ENCODE measurements around the gene CDH4. TPM values are rescaled to one million over a fixed set of nuclear protein-coding genes. Genes with fewer than 3 reads are reported as not detected.

Gene CDH4
- total and polyA plus RNA-seq, 2 donors (not counting 1 experiment from before 2014, with no cell fraction given): not detected

- Mint-ChIP-seq H3K4me1 (no peaks in the 10 kb centered on the region), H3K9me3 (ENCODE audit: insufficient read depth) (no peaks in the 10 kb centered on the region), H3K4me3 (no peak overlapping the region), H3K27ac (no peak overlapping the region), H3K27me3 (no peaks in the 10 kb centered on the region)
- Histone ChIP-seq H3K9me3 (ENCODE audit: control extremely low read depth in 1 of 3, control insufficient read depth in 2 of 3, insufficient read depth in 1 of 3, low read length in 2 of 3) (peaks cover 0 to 31% (median 0%) of the 10 kb centered on the region in 3 donors), H3K27ac (ENCODE audit: low read length in 2 of 2) (no peak overlapping the region), H3K79me2 (ENCODE audit: control insufficient read depth, insufficient read depth, low read length) (no peaks in the 10 kb centered on the region), H3K4me2 (replicated peaks; ENCODE audit: low read depth, low read length, poor library complexity, severe bottlenecking) (no peak overlapping the region), H4K20me1 (ENCODE audit: control insufficient read depth, insufficient read depth, low read length, poor library complexity, severe bottlenecking) (no peaks in the 10 kb centered on the region), H3K36me3 (replicated peaks in 1 of 2; ENCODE audit: control extremely low read depth in 1 of 2, control insufficient read depth in 1 of 2, extremely low read depth in 1 of 2, insufficient read depth in 2 of 2, low read length in 1 of 2) (no peaks in the 10 kb centered on the region), H3K27me3 (replicated peaks in 1 of 4; ENCODE audit: control extremely low read depth in 1 of 4, control insufficient read depth in 3 of 4, insufficient read depth in 4 of 4, low read length in 3 of 4) (no peaks in the 10 kb centered on the region), H3K4me1 (ENCODE audit: control insufficient read depth in 2 of 2, insufficient read depth in 2 of 2, low read length in 2 of 2) (no peaks in the 10 kb centered on the region), H3K9ac (ENCODE audit: low read length) (no peak overlapping the region), H3K4me3 (ENCODE audit: control extremely low read depth in 1 of 5, extremely low read depth in 1 of 5, insufficient read depth in 1 of 5, low read depth in 2 of 5, low read length in 4 of 5) (no peak overlapping the region), H2AFZ (ENCODE audit: insufficient read depth, low read depth, low read length, poor library complexity, severe bottlenecking) (no peak overlapping the region)
- DNase-seq: no peak
- CTCF ChIA-PET: no interaction called here
- WGBS (ENCODE audit: insufficient coverage): 95% methylated on average over 7 of the region's 10 CpGs
- ATAC-seq (ENCODE audit: low read depth): no peak
- POLR2A ChIA-PET: no interaction called here
- intact Hi-C loops (cut with micrococcal nuclease): no loop called here
- TF ChIP-seq CTCF (IDR thresholded peaks at IDR 0.05) (no peak), EZH2 (IDR thresholded peaks at IDR 0.05; ENCODE audit: borderline replicate concordance, insufficient read depth, low read depth, low read length, poor library complexity, severe bottlenecking) (no peak)
Measured at GRCh38 chr20:61652146-61652545, 400.1 kb downstream of the CDH4 start.

- CTCF ChIA-PET: no interaction called here
- Mint-ChIP-seq H3K4me3 (no peak overlapping the region), H3K27me3 (no peaks in the 10 kb centered on the region), H3K27ac (no peak overlapping the region), H3K9me3 (ENCODE audit: insufficient read depth) (no peaks in the 10 kb centered on the region), H3K4me1 (no peaks in the 10 kb centered on the region)
- no peak overlapping the region for H3K27ac ChIP-seq (ENCODE audit: low read length in 2 of 2)
- H3K4me1 ChIP-seq (ENCODE audit: control insufficient read depth in 2 of 2, insufficient read depth in 2 of 2, low read length in 2 of 2): no peaks in the 10 kb centered on the region
- DNase-seq: no peak
- peaks cover 0 to 21% (median 0%) of the 10 kb centered on the region in 3 donors for H3K9me3 ChIP-seq (ENCODE audit: control extremely low read depth in 1 of 3, control insufficient read depth in 2 of 3, insufficient read depth in 1 of 3, low read length in 2 of 3)
- no peaks in the 10 kb centered on the region for H3K27me3 ChIP-seq (replicated peaks in 1 of 4; ENCODE audit: control extremely low read depth in 1 of 4, control insufficient read depth in 3 of 4, insufficient read depth in 4 of 4, low read length in 3 of 4)
- intact Hi-C loops (cut with micrococcal nuclease): no loop called here
- no peak for ATAC-seq (ENCODE audit: low read depth)
- no peak overlapping the region for H3K9ac ChIP-seq (ENCODE audit: low read length)
- POLR2A ChIA-PET: no interaction called here
- no peak overlapping the region for H3K4me2 ChIP-seq (replicated peaks; ENCODE audit: low read depth, low read length, poor library complexity, severe bottlenecking)
- no peaks in the 10 kb centered on the region for H3K36me3 ChIP-seq (replicated peaks in 1 of 2; ENCODE audit: control extremely low read depth in 1 of 2, control insufficient read depth in 1 of 2, extremely low read depth in 1 of 2, insufficient read depth in 2 of 2, low read length in 1 of 2)
- H3K79me2 ChIP-seq (ENCODE audit: control insufficient read depth, insufficient read depth, low read length): no peaks in the 10 kb centered on the region
- TF ChIP-seq EZH2 (IDR thresholded peaks at IDR 0.05; ENCODE audit: borderline replicate concordance, insufficient read depth, low read depth, low read length, poor library complexity, severe bottlenecking) (no peak), CTCF (IDR thresholded peaks at IDR 0.05) (no peak)
- H2AFZ ChIP-seq (ENCODE audit: insufficient read depth, low read depth, low read length, poor library complexity, severe bottlenecking): no peak overlapping the region
- 91% methylated on average over 13 of the region's 14 CpGs for WGBS (ENCODE audit: insufficient coverage)
- no peaks in the 10 kb centered on the region for H4K20me1 ChIP-seq (ENCODE audit: control insufficient read depth, insufficient read depth, low read length, poor library complexity, severe bottlenecking)
- H3K4me3 ChIP-seq (ENCODE audit: control extremely low read depth in 1 of 5, extremely low read depth in 1 of 5, insufficient read depth in 1 of 5, low read depth in 2 of 5, low read length in 4 of 5): no peak overlapping the region
Measured at GRCh38 chr20:61654726-61655125, 402.7 kb downstream of the CDH4 start.

Measured in B cell (primary cell).